Measurements from ENCODE around the gene ATP1B1.

The ATP1B1 gene

GRCh38 chr1:169098380-169098779, 8.1 kb upstream of the ATP1B1 start:
- no peak for DNase-seq

GRCh38 chr1:169099561-169099960, 6.9 kb upstream of the ATP1B1 start:
- no peak for DNase-seq

GRCh38 chr1:169100208-169100607, 6.3 kb upstream of the ATP1B1 start:
- no peak for DNase-seq

GRCh38 chr1:169100651-169101088, 5.8 kb upstream of the ATP1B1 start:
- DNase-seq, result no peak

GRCh38 chr1:169102567-169102966, 3.9 kb upstream of the ATP1B1 start:
- DNase-seq, result no peak

GRCh38 chr1:169103002-169103401, 3.5 kb upstream of the ATP1B1 start:
- DNase-seq, result no peak

- no peak for DNase-seq
Measured at GRCh38 chr1:169103480-169103893, 3.0 kb upstream of the ATP1B1 start.

GRCh38 chr1:169105087-169105433, 1.4 kb upstream of the ATP1B1 start:
- no peak for DNase-seq

- DNase-seq, result peak; percentile 18 to 31
Measured at GRCh38 chr1:169105434-169106094, 926 bp upstream of the ATP1B1 start.

- peak in 1 of 2 experiments; percentile 22 for DNase-seq
Measured at GRCh38 chr1:169106921-169107602, 572 bp downstream of the ATP1B1 start.

- DNase-seq, result peak; percentile 23 to 48
Measured at GRCh38 chr1:169107603-169108208, 1.2 kb downstream of the ATP1B1 start.

- DNase-seq, result no peak
Measured at GRCh38 chr1:169108223-169108622, 1.7 kb downstream of the ATP1B1 start.

- no peak for DNase-seq
Measured at GRCh38 chr1:169108863-169109560, 2.5 kb downstream of the ATP1B1 start.

- DNase-seq, result no peak
Measured at GRCh38 chr1:169109561-169110134, 3.2 kb downstream of the ATP1B1 start.

- no peak for DNase-seq
Measured at GRCh38 chr1:169110236-169110635, 3.7 kb downstream of the ATP1B1 start.

- DNase-seq, result no peak
Measured at GRCh38 chr1:169110689-169111447, 4.4 kb downstream of the ATP1B1 start.

- no peak for DNase-seq
Measured at GRCh38 chr1:169111472-169111871, 5.0 kb downstream of the ATP1B1 start.

GRCh38 chr1:169112241-169112640, 5.8 kb downstream of the ATP1B1 start:
- no peak for DNase-seq

- DNase-seq, result no peak
Measured at GRCh38 chr1:169113613-169114119, 7.2 kb downstream of the ATP1B1 start.

- DNase-seq, result peak; percentile 36 to 46
Measured at GRCh38 chr1:169115891-169116585, 9.5 kb downstream of the ATP1B1 start.

GRCh38 chr1:169117014-169117413, 10.5 kb downstream of the ATP1B1 start:
- DNase-seq, result no peak

GRCh38 chr1:169117599-169117998, 11.1 kb downstream of the ATP1B1 start:
- no peak for DNase-seq

All from activated CD4-positive, alpha-beta T cell treated with anti-CD3 and anti-CD28 coated beads, Interleukin-2, amount 50 U/mL, for 48 hours (primary cell).